ENCODE results near the gene NUP54. TPM values are rescaled to one million over a fixed set of nuclear protein-coding genes. Genes with fewer than 3 reads are reported as not detected.

Gene NUP54
- total and polyA plus RNA-seq, 2 of the 8 experiments (the other 6 are each of a cell fraction or from before 2014, with no cell fraction given), result 51.4 to 103 TPM

GRCh38 chr4:76177709-76178108 lies 29.5 kb upstream of the NUP54 start (continued):
- TF ChIP-seq EP300 (IDR thresholded peaks at IDR 0.05; ENCODE audit: borderline replicate concordance in 1 of 2, low read depth in 2 of 2, low read length in 2 of 2) (no peak), POLR2A (IDR thresholded peaks at IDR 0.05; ENCODE audit: control extremely low read depth in 1 of 2, low read depth in 2 of 2, low read length in 2 of 2) (no peak), BACH1 (IDR thresholded peaks at IDR 0.05; ENCODE audit: low read length) (no peak), CHD7 (IDR thresholded peaks at IDR 0.05; ENCODE audit: insufficient replicate concordance, low read length) (no peak)

Data from H1 (cell line).